ENCODE measurements around the gene FAR1. TPM values are rescaled to one million over a fixed set of nuclear protein-coding genes. Genes with fewer than 3 reads are reported as not detected.

FAR1 gene
- total RNA-seq, 4 donors from 2014 or later, result 39.2 to 71.1 (median 58.1) TPM

DNA sequence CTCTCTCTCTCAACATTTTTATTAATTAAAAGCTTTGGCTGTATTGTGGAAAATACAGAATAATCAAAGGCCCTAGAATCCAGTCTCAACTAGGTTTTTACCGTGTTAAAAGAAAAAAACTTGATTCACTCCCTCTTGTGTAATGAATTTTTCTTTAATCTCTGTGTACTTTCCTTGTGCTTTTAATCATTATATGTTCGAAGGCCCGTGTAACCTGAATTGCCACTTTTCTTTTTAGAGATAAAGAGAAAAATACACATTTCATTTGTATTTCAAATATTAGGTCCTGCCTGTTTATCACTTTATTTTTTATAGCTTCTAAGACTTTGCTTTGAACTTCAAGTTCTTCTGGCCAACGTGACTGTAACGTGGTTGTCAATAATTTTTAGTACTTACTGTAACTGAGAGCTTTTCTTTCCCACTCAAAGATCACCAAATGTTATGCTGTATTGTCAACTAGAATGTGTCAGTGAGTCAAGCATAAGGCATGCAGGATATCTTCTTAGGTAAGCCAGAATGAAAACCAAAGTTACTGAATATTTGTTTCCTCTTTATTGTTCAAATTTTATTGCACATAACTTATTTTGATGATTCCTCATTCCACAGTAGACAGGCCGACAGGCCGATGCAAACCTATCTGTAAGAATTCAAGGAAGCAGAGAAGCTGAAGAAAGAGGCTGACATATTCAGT, 23.3 kb upstream of the FAR1 start:
- TF ChIP-seq, protein P1, sequence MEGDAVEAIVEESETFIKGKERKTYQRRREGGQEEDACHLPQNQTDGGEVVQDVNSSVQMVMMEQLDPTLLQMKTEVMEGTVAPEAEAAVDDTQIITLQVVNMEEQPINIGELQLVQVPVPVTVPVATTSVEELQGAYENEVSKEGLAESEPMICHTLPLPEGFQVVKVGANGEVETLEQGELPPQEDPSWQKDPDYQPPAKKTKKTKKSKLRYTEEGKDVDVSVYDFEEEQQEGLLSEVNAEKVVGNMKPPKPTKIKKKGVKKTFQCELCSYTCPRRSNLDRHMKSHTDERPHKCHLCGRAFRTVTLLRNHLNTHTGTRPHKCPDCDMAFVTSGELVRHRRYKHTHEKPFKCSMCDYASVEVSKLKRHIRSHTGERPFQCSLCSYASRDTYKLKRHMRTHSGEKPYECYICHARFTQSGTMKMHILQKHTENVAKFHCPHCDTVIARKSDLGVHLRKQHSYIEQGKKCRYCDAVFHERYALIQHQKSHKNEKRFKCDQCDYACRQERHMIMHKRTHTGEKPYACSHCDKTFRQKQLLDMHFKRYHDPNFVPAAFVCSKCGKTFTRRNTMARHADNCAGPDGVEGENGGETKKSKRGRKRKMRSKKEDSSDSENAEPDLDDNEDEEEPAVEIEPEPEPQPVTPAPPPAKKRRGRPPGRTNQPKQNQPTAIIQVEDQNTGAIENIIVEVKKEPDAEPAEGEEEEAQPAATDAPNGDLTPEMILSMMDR (IDR thresholded peaks at IDR 0.05; ENCODE audit: low read depth), result no peak

DNA sequence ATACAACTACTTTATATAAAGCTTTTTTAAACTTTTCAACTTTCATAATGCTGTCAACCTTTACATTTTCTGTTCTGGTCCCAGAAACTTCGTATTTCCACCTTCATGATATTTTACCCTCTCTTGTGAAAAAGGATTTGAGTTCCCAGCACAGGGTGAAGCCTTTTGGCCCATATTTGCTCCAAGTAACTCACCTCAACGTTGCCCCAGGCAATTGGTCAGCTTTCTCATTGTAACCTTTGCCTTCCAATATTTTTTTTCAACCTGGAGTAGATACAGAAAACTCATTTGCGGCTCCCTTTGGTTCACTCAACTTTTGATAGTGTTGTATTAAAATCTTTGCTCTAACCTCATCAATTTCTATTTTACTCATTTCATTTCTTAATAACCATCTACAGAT, 21.1 kb upstream of the FAR1 start:
- TF ChIP-seq, protein P1 (IDR thresholded peaks at IDR 0.05; ENCODE audit: low read depth), result no peak

DNA sequence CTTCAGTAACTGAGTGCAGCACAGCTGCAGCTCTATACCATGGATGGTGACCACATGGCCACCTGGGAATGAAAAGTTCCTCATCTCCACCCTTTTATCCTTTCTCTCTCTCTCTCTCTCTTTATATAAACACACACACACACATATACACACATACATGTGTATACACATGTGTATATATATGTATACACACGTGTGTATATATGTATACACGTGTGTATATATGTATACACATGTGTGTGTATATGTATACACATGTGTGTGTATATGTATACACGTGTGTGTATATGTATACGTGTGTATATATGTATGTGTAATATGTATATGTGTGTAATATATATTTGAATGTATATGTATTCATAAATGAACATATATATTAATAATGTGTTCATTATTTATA, 18.8 kb upstream of the FAR1 start:
- TF ChIP-seq, protein P1 (IDR thresholded peaks at IDR 0.05; ENCODE audit: low read depth), result no peak

DNA sequence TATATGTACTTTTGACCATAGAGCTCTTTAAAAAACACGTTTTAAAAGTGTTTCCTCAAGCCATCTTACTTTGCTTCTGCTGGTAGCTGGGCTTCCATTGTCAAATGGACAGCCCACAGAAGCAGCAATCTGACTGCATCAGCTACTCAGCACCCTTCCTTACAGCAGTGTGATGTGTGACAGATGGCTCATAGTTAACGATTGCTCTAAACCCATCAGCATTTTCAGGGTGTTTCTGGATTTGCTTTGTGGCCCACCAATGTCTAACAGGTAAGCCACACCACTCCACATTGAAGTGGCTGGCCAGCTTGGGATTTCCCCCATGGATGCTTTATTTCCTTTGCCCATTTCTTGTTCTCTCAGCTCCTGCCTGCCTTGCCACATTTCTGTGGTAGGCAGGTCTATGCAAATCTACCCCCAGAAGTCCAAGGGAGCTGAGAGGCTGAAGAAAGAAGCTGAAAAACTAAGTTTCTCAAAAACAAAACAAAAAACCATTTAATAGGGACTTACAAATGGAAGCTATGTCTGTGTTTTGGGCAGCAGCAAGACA, 7.3 kb upstream of the FAR1 start:
- TF ChIP-seq, protein P1 (IDR thresholded peaks at IDR 0.05; ENCODE audit: low read depth), result no peak

DNA sequence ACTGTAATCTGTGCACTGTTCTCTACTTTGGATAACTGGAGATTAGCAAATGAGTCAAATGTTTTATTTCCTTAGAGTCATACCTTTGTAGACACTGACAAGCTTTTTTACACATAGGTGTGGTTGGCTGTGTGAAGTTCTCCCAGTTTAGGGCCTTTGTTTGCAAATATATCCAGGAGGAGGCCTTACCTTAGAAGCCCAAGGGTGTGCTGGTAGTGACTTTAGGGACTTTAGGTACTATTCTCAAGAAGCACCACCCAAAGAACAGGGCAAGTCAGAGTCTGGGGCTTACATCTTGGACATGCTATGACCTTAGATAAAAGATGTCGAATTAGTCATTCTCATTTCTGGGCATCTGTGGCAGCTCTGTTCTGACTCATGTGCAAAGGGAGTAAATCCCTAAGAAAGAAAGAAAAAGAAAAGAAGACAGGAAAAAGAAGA, 4.8 kb upstream of the FAR1 start:
- TF ChIP-seq, protein P1 (IDR thresholded peaks at IDR 0.05; ENCODE audit: low read depth), result no peak

DNA sequence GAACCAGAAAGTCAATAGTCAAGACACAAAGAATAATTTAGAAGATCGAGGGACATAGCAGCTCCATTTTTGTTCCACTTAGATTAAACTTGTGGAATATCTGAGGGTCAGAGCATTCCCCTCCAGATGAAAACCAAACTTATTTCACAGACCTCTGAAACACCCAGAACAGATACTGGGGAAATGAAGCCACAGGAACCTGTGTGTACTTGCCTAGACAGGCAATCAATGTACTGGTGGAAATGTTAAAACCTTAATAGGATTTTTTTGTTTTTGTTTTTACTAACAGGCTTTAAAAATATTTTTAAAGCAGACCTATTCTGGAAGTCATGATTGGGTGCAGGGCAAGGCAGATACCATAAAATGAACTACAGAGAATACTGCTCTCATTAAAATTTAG, 4.1 kb upstream of the FAR1 start:
- TF ChIP-seq, protein P1 (IDR thresholded peaks at IDR 0.05; ENCODE audit: low read depth), result no peak

DNA sequence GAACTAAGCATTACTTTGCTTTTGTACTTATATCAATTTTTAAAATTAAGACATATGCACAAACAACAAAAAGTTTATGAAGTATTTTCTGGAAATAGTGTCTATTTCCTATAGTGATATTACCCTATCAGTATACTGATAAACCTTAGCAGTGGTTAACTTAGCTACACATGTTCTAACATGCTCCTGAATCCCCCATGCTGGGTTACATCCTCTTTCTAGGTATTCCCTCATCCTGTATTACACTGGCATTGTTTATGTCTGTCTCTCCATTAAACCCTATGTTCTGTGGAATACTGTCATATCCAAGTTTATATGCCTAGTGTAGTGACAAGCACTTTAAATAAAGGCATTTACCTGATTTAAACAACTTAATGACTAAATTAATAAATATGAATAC, 1.8 kb upstream of the FAR1 start:
- TF ChIP-seq, protein P1 (IDR thresholded peaks at IDR 0.05; ENCODE audit: low read depth), result no peak
